GM12874 (cell line): ENCODE results near the gene DDX41.

Source experiments
- TF ChIP-seq, protein P1 (sequence below): IDR thresholded peaks from 2 replicates; pipeline ENCODE4 v1.5.1; 2011; ENCODE audit warnings: low read depth, mild to moderate bottlenecking, control low read depth, low read length, moderate library complexity; ENCODE audit not compliant: insufficient read depth

DDX41 gene

DNA sequence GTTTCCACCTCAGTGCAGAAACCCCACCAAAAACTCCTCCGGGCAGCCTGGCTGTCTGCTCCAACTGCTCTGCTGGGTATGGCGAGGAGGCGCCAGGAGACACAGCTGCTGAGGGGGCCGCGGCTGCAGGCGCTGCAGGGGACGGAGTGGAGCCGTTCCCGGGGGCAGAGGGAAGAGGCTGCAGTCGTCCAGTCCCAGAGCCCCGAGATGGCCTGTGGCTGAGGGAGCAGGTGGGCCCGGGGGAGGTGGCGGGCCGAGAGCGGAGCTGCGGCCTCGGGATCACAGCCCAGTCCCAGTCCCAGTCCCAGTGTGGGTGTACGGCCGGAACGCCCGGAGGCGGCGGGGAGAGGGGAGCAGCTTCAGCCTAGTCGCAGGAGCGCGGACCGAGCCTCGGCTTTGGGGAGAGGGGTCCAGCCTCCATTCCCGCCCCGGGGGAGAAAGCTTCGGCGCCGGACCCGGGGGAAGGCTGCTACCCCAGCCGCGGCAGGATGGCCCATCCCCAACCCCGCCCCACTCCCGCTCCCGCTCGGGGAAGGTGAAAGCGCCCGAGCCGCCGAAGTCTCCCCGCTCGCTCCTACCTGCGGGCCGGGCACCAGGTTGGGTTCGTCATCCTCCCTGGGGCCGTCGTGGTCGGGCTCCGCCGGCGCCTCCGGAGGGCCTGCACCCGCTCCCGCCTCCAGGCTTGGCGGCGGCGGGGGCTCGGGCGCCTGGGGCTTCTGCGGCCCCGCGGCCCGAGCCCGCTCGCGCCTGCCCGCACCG, 37.1 kb upstream of the DDX41 start:
- TF ChIP-seq, protein P1, sequence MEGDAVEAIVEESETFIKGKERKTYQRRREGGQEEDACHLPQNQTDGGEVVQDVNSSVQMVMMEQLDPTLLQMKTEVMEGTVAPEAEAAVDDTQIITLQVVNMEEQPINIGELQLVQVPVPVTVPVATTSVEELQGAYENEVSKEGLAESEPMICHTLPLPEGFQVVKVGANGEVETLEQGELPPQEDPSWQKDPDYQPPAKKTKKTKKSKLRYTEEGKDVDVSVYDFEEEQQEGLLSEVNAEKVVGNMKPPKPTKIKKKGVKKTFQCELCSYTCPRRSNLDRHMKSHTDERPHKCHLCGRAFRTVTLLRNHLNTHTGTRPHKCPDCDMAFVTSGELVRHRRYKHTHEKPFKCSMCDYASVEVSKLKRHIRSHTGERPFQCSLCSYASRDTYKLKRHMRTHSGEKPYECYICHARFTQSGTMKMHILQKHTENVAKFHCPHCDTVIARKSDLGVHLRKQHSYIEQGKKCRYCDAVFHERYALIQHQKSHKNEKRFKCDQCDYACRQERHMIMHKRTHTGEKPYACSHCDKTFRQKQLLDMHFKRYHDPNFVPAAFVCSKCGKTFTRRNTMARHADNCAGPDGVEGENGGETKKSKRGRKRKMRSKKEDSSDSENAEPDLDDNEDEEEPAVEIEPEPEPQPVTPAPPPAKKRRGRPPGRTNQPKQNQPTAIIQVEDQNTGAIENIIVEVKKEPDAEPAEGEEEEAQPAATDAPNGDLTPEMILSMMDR, result no peak

DNA sequence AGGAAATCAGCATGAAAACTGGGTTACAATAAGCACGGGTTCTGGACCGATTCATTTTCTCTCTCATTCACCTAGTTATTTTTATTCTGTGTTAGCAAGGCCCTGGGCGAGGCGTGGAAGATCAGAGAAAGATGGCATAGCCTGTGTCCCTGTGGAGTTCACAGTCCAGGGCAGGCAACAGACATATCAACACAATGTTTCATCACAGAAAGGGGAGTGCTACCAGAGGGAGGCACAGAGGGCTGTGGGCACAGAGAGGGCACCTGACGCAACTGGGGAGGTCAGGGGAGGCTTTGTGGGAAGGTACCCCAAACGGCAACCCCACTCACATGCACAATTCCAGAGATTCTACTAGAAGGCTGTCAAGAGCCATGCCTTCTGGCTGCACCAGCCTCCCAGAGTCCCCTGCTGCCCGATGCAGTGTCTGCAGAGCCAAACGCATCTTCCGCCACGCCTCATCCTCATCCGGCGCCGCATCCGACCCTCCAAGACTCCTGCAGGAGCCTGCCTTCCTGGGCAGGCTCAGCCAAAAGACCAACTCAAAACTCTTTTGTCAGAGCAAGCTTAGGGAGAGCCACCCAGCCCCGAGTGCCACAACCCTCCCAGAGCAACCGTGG, 36.2 kb upstream of the DDX41 start:
- TF ChIP-seq, protein P1, result no peak

DNA sequence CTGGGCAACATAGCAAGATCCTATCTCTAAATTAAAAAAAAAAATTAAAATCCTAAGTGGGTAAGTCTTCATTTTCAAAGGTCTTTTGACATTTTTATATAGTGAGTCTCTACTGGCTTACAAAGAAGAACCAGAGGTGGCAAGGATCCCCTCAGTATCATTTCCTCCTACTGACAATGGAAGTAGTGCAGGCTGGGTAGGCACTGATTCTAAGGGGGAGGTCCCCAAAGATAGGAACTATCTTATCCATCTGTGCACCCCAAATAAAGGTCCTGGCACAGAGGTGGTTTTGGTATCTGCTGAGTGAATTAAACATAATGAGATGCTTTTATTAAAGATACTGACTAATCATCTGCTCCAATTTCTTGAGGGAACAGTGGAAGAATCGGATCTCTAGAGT, 33.4 kb upstream of the DDX41 start:
- TF ChIP-seq, protein P1, result no peak

DNA sequence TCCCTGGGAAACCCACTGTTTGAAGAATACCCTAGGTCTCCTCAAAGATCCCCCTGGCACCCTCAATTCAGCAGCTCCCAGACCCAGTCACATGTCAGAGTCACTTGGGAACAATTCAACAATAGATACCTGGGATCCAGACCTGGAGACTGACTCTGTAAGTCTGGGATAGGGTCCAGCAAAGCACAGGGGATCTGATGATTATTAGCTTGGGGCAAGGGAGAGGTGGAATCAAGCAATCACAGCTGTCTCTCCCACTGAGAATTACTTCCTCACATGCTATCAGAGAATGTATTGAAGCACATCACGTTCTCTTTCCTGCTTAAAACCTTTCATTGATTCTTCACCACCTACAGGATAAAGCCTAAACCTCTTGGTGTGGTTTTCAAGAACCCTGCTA, 31.7 kb upstream of the DDX41 start:
- TF ChIP-seq, protein P1, result no peak

DNA sequence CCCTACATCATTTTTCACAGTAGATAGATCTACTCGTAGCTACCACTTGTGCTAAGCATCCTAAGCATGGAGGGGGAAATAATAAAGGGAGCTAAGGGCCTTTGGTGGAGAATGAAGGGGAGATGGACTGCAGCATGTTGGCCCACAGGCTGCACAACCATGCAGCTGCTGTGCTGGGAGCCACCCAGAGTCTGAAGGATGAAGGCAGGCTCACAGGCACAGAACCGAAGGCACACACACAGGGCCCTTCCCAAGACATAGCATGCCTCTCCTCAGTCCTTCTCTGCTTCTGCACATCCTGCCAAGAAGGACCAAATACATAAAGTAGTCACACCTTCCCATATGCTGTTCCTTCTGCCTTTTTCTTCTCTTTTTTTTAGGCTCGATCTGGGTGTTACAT, 31.0 kb upstream of the DDX41 start:
- TF ChIP-seq, protein P1, result no peak

DNA sequence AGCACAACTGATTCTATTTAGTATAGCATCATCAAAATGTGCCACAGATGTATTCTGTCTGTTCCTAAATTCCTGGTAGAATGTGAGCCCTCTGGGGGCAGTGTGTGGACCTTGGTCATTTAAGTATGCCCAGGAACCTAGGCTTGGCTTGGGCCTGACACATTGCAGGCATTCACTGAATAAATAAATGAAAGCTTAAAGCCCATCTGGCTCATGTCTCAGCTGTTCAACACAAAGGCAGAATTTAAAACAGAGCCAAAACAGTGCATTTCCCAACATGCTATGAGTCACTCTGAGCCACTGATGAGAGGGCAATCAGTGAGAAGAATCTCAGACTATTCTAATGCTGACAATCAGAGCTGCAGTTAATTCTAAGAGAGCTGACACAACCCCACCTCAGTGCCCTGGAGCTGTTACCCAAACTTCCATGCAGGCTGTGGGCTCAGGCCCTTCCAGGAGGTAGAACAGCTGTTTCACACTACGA, 29.5 kb upstream of the DDX41 start:
- TF ChIP-seq, protein P1, result no peak

DNA sequence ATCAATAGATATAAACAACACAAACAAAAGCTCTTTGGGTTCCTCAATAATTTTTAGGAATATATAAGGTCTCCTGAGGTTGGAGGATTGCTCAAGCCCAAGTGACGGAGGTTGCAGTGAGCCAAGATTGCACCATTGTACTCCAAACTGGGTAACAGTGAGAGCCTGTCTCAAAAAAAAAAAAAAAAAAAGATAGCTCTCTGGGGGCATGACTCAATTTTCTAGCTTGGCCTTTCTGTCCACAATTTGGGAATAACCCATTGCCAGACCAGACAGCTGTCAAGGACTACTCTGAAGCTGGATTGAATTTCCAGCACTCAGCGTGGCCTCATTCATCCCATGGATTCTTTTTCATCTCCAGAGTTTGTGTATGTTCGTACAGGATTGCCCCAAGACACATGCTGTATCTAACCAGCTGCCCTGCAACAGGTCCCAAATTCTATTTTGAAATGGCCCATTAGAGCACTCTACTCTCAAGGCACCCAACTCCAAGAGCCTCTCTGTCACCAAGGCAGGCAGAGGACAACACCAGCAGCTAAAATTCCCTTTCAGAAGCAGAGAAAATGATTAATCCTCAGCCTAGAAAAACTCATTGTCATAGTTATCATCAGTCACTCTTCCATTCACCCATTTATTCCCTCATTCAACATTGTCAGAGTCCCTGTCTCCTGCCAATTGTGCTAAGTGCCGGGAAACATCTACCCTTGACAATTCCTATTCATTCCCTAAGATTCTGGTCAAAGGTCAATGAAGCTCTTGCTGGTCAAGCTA, 28.9 kb upstream of the DDX41 start:
- TF ChIP-seq, protein P1, result no peak
